Neural cell (in vitro differentiated cells): Measurements from ENCODE around the gene SEPTIN5. TPM values are rescaled to one million over a fixed set of nuclear protein-coding genes. Genes with fewer than 3 reads are reported as not detected.

ENCODE experiments used
- H2AFZ ChIP-seq: fragments of 200-600, 300-800 bp; sonication (generic), shearing (Covaris generic); 2 replicates; pipeline ENCODE4 v1.6.0; 2014; ENCODE audit warnings: low read depth, mild to moderate bottlenecking, antibody characterized with exemption, low read length, moderate library complexity
- H3F3A ChIP-seq: fragments of 200-600 bp; shearing (Covaris generic); 2 replicates; pipeline ENCODE4 v1.6.1; 2016; ENCODE audit warnings: mild to moderate bottlenecking, moderate library complexity, mixed read lengths, antibody characterized with exemption, low read length; ENCODE audit not compliant: insufficient read depth, poor library complexity, severe bottlenecking
- H3K27ac ChIP-seq: fragments of 200-600, 300-800 bp; sonication (generic), shearing (Covaris generic); 2 replicates; pipeline ENCODE4 v1.5.1; 2014; ENCODE audit warnings: mild to moderate bottlenecking, low read length, moderate library complexity
- H3K27me3 ChIP-seq: fragments of 300-800, 200-600 bp; sonication (generic), shearing (Covaris generic); 2 replicates; pipeline ENCODE4 v1.6.0; 2014; ENCODE audit warnings: mild to moderate bottlenecking, low read depth, low read length, moderate library complexity; ENCODE audit not compliant: insufficient read depth
- H3K36me3 ChIP-seq: fragments of 300-800, 200-600 bp; sonication (generic), shearing (Covaris generic); 2 replicates; pipeline ENCODE4 v1.5.1; 2014; ENCODE audit warnings: mild to moderate bottlenecking, antibody characterized with exemption, low read length, moderate library complexity; ENCODE audit not compliant: insufficient read depth
- H3K4me2 ChIP-seq: fragments of 300-800, 200-600 bp; sonication (generic), shearing (Covaris generic); 2 replicates; pipeline ENCODE4 v1.6.0; 2014; ENCODE audit warnings: mild to moderate bottlenecking, low read length
- H3K4me3 ChIP-seq: fragments of 300-800, 200-600 bp; sonication (generic), shearing (Covaris generic); 2 replicates; pipeline ENCODE4 v1.5.1; 2014; ENCODE audit warnings: mild to moderate bottlenecking, low read length, moderate library complexity
- H3K79me2 ChIP-seq: fragments of 200-600 bp; shearing (Covaris generic); replicated peaks from 2 replicates; pipeline ENCODE4 v1.6.0; 2014; ENCODE audit warnings: mild to moderate bottlenecking, low read length, moderate library complexity; ENCODE audit not compliant: insufficient read depth
- H3K9ac ChIP-seq: fragments of 300-800, 200-600 bp; sonication (generic), shearing (Covaris generic); 2 replicates; pipeline ENCODE4 v1.6.1; 2016; ENCODE audit warnings: mild to moderate bottlenecking, low read length, mixed read lengths
- H3K9me2 ChIP-seq: fragments of 200-600 bp; shearing (Covaris generic); 2 replicates; pipeline ENCODE4 v1.6.1; 2016; ENCODE audit warnings: mild to moderate bottlenecking, low read length, mixed read lengths; ENCODE audit not compliant: insufficient read depth
- H3K9me3 ChIP-seq: fragments of 200-600, 300-800 bp; sonication (generic), shearing (Covaris generic); 2 replicates; pipeline ENCODE4 v1.6.1; 2016; ENCODE audit warnings: mild to moderate bottlenecking, mixed run types, low read length, moderate library complexity, mixed read lengths
- H4K20me1 ChIP-seq: fragments of 200-600 bp; shearing (Covaris generic); 2 replicates; pipeline ENCODE4 v1.6.1; 2016; ENCODE audit warnings: mild to moderate bottlenecking, mixed run types; ENCODE audit not compliant: insufficient read depth
- EP300 ChIP-seq: fragments of 450-650 bp; conservative IDR thresholded peaks from 2 replicates; pipeline ENCODE4 v1.6.1; 2014; ENCODE audit warnings: antibody characterized with exemption, mild to moderate bottlenecking, moderate library complexity; ENCODE audit not compliant: poor library complexity, severe bottlenecking
- EZH2 ChIP-seq: fragments of 200-600, 300-800 bp; shearing (Covaris generic), sonication (generic); IDR thresholded peaks from 2 replicates; pipeline ENCODE4 v1.6.1; 2014; ENCODE audit warnings: antibody characterized with exemption, low read length, borderline replicate concordance, mild to moderate bottlenecking; ENCODE audit not compliant: insufficient read depth, poor library complexity, severe bottlenecking
- MXI1 ChIP-seq: fragments of 450-650 bp; conservative IDR thresholded peaks from 2 replicates; pipeline ENCODE4 v1.6.1; 2014; ENCODE audit warnings: antibody characterized with exemption, mild to moderate bottlenecking; ENCODE audit not compliant: poor library complexity, severe bottlenecking
- POLR2AphosphoS5 ChIP-seq: IDR thresholded peaks from 2 replicates; pipeline ENCODE4 v1.6.1; 2012
- RAD21 ChIP-seq: fragments of 450-650 bp; conservative IDR thresholded peaks from 2 replicates; pipeline ENCODE4 v1.6.1; 2014; ENCODE audit warnings: antibody characterized with exemption, mild to moderate bottlenecking, moderate library complexity
- SMC3 ChIP-seq: fragments of 450-650 bp; conservative IDR thresholded peaks from 2 replicates; pipeline ENCODE4 v1.6.1; 2014; ENCODE audit warnings: antibody characterized with exemption, mild to moderate bottlenecking, moderate library complexity; ENCODE audit not compliant: poor library complexity
- TAF1 ChIP-seq: IDR thresholded peaks from 2 replicates; pipeline ENCODE4 v1.6.1; 2012; ENCODE audit warnings: low read depth
- polyA plus RNA-seq: library from polyadenylated mRNA; depleted of rRNA; stranded (reverse); fragments of >200 nt; gene quantifications from 2 replicates; pipeline ENCODE4 v1.2.3, GENCODE V29; 2014
- TF ChIP-seq, protein P1 (sequence below): fragments of 450-650 bp; IDR thresholded peaks from 2 replicates; pipeline ENCODE4 v1.5.1; 2014; ENCODE audit warnings: antibody characterized with exemption, mild to moderate bottlenecking, moderate library complexity; ENCODE audit not compliant: poor library complexity, severe bottlenecking
- TF ChIP-seq, protein P2 (sequence below): IDR thresholded peaks from 2 replicates; pipeline ENCODE4 v1.6.1; 2012; ENCODE audit warnings: borderline replicate concordance

SEPTIN5 gene
- polyA plus RNA-seq, 1 donor from 2014 or later, result 166 TPM

- no peak overlapping the region for H3K27ac ChIP-seq
- H3F3A ChIP-seq, result no peaks in the 10 kb centered on the region
- H3K4me3 ChIP-seq, result no peak overlapping the region
- H3K4me2 ChIP-seq, result no peak overlapping the region
- TF ChIP-seq MXI1, result no peak
- TF ChIP-seq SMC3, result no peak
- no peak for TF ChIP-seq EP300
- no peak for TF ChIP-seq EZH2
- TF ChIP-seq RAD21, result no peak
- no peak for TF ChIP-seq POLR2AphosphoS5
- TF ChIP-seq, protein P1, sequence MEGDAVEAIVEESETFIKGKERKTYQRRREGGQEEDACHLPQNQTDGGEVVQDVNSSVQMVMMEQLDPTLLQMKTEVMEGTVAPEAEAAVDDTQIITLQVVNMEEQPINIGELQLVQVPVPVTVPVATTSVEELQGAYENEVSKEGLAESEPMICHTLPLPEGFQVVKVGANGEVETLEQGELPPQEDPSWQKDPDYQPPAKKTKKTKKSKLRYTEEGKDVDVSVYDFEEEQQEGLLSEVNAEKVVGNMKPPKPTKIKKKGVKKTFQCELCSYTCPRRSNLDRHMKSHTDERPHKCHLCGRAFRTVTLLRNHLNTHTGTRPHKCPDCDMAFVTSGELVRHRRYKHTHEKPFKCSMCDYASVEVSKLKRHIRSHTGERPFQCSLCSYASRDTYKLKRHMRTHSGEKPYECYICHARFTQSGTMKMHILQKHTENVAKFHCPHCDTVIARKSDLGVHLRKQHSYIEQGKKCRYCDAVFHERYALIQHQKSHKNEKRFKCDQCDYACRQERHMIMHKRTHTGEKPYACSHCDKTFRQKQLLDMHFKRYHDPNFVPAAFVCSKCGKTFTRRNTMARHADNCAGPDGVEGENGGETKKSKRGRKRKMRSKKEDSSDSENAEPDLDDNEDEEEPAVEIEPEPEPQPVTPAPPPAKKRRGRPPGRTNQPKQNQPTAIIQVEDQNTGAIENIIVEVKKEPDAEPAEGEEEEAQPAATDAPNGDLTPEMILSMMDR, result no peak
- TF ChIP-seq, protein P2, sequence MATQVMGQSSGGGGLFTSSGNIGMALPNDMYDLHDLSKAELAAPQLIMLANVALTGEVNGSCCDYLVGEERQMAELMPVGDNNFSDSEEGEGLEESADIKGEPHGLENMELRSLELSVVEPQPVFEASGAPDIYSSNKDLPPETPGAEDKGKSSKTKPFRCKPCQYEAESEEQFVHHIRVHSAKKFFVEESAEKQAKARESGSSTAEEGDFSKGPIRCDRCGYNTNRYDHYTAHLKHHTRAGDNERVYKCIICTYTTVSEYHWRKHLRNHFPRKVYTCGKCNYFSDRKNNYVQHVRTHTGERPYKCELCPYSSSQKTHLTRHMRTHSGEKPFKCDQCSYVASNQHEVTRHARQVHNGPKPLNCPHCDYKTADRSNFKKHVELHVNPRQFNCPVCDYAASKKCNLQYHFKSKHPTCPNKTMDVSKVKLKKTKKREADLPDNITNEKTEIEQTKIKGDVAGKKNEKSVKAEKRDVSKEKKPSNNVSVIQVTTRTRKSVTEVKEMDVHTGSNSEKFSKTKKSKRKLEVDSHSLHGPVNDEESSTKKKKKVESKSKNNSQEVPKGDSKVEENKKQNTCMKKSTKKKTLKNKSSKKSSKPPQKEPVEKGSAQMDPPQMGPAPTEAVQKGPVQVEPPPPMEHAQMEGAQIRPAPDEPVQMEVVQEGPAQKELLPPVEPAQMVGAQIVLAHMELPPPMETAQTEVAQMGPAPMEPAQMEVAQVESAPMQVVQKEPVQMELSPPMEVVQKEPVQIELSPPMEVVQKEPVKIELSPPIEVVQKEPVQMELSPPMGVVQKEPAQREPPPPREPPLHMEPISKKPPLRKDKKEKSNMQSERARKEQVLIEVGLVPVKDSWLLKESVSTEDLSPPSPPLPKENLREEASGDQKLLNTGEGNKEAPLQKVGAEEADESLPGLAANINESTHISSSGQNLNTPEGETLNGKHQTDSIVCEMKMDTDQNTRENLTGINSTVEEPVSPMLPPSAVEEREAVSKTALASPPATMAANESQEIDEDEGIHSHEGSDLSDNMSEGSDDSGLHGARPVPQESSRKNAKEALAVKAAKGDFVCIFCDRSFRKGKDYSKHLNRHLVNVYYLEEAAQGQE, result no peak
- TF ChIP-seq TAF1, result no peak
- H2AFZ ChIP-seq, result no peak overlapping the region
- no peak overlapping the region for H3K9ac ChIP-seq
- no peaks in the 10 kb centered on the region for H3K9me2 ChIP-seq
- H3K9me3 ChIP-seq, result no peaks in the 10 kb centered on the region
- no peaks in the 10 kb centered on the region for H3K36me3 ChIP-seq
- H4K20me1 ChIP-seq, result no peaks in the 10 kb centered on the region
- H3K79me2 ChIP-seq, result no peaks in the 10 kb centered on the region
- H3K27me3 ChIP-seq, result no peaks in the 10 kb centered on the region
Measured at GRCh38 chr22:19687561-19688300, 26.6 kb upstream of the SEPTIN5 start.

- no peaks in the 10 kb centered on the region for H3F3A ChIP-seq
- H3K9me3 ChIP-seq, result no peaks in the 10 kb centered on the region
- no peaks in the 10 kb centered on the region for H4K20me1 ChIP-seq
- H3K9me2 ChIP-seq, result no peaks in the 10 kb centered on the region
- no peak overlapping the region for H3K27ac ChIP-seq
- no peaks in the 10 kb centered on the region for H3K36me3 ChIP-seq
- H3K9ac ChIP-seq, result no peak overlapping the region
- no peak overlapping the region for H3K4me3 ChIP-seq
- no peaks in the 10 kb centered on the region for H3K27me3 ChIP-seq
- H3K4me2 ChIP-seq, result no peak overlapping the region
- TF ChIP-seq MXI1, result no peak
- no peak for TF ChIP-seq TAF1
- no peak for TF ChIP-seq EZH2
- no peak for TF ChIP-seq SMC3
- TF ChIP-seq, protein P1, result no peak
- TF ChIP-seq POLR2AphosphoS5, result no peak
- TF ChIP-seq, protein P2, result no peak
- no peak for TF ChIP-seq RAD21
- TF ChIP-seq EP300, result no peak
- no peaks in the 10 kb centered on the region for H3K79me2 ChIP-seq
- H2AFZ ChIP-seq, result no peak overlapping the region
Measured at GRCh38 chr22:19688301-19689290, 25.7 kb upstream of the SEPTIN5 start.
